GM18498 (cell line): ENCODE measurements around the gene MACF1.

Experiments used
- ATAC-seq: cut with Tn5 transposase; IDR thresholded peaks from one replicate; pipeline ENCODE4 v1.9.1; 2021; ENCODE audit warnings: mild to moderate bottlenecking, moderate library complexity; ENCODE audit not compliant: unreplicated experiment

Gene MACF1

GRCh38 chr1:39411526-39412478 lies 207.3 kb downstream of the MACF1 start:
- ATAC-seq: no peak

GRCh38 chr1:39412892-39413291 lies 208.4 kb downstream of the MACF1 start:
- ATAC-seq: no peak

- no peak for ATAC-seq
Observed at GRCh38 chr1:39413902-39414528, 209.5 kb downstream of the MACF1 start.

GRCh38 chr1:39415553-39415952 lies 211.1 kb downstream of the MACF1 start:
- ATAC-seq: no peak

- no peak for ATAC-seq
Observed at GRCh38 chr1:39416609-39417008, 212.1 kb downstream of the MACF1 start.

GRCh38 chr1:39418236-39418635 lies 213.7 kb downstream of the MACF1 start:
- ATAC-seq: no peak

GRCh38 chr1:39420493-39420892 lies 216.0 kb downstream of the MACF1 start:
- ATAC-seq: no peak

- ATAC-seq: no peak
Observed at GRCh38 chr1:39422614-39423013, 218.1 kb downstream of the MACF1 start.

- ATAC-seq: no peak
Observed at GRCh38 chr1:39425151-39425550, 220.7 kb downstream of the MACF1 start.

- no peak for ATAC-seq
Observed at GRCh38 chr1:39425634-39426033, 221.1 kb downstream of the MACF1 start.

- no peak for ATAC-seq
Observed at GRCh38 chr1:39426346-39426745, 221.9 kb downstream of the MACF1 start.

- no peak for ATAC-seq
Observed at GRCh38 chr1:39427374-39427773, 222.9 kb downstream of the MACF1 start.

GRCh38 chr1:39427912-39428311 lies 223.4 kb downstream of the MACF1 start:
- no peak for ATAC-seq

- no peak for ATAC-seq
Observed at GRCh38 chr1:39431927-39432326, 227.4 kb downstream of the MACF1 start.

- ATAC-seq: no peak
Observed at GRCh38 chr1:39434797-39435395, 230.4 kb downstream of the MACF1 start.

GRCh38 chr1:39435597-39435996 lies 231.1 kb downstream of the MACF1 start:
- ATAC-seq: no peak

- ATAC-seq: no peak
Observed at GRCh38 chr1:39436842-39437241, 232.3 kb downstream of the MACF1 start.

GRCh38 chr1:39438042-39438441 lies 233.5 kb downstream of the MACF1 start:
- no peak for ATAC-seq

GRCh38 chr1:39440856-39441255 lies 236.4 kb downstream of the MACF1 start:
- no peak for ATAC-seq

- ATAC-seq: no peak
Observed at GRCh38 chr1:39441797-39442196, 237.3 kb downstream of the MACF1 start.

- ATAC-seq: no peak
Observed at GRCh38 chr1:39445573-39445972, 241.1 kb downstream of the MACF1 start.
